GM12874 (cell line): ENCODE results near the gene RUFY1.

Experiments used
- CTCF ChIP-seq: IDR thresholded peaks from 2 replicates; pipeline ENCODE4 v1.5.1; 2011; ENCODE audit warnings: low read depth, mild to moderate bottlenecking, control low read depth, low read length, moderate library complexity; ENCODE audit not compliant: insufficient read depth

RUFY1 gene

GRCh38 chr5:179607160-179607931, 57.0 kb downstream of the RUFY1 start:
- no peak for TF ChIP-seq CTCF

- TF ChIP-seq CTCF: no peak
These were observed 57.8 kb downstream of the RUFY1 start for GRCh38 chr5:179608131-179608581.

- no peak for TF ChIP-seq CTCF
These were observed 59.4 kb downstream of the RUFY1 start for GRCh38 chr5:179609834-179610108.

- no peak for TF ChIP-seq CTCF
These were observed 60.0 kb downstream of the RUFY1 start for GRCh38 chr5:179610109-179610902.

- no peak for TF ChIP-seq CTCF
These were observed 60.5 kb downstream of the RUFY1 start for GRCh38 chr5:179610903-179611265.

GRCh38 chr5:179612577-179613459, 62.5 kb downstream of the RUFY1 start:
- TF ChIP-seq CTCF: no peak
